ENCODE results near the gene FARSA.

DNA sequence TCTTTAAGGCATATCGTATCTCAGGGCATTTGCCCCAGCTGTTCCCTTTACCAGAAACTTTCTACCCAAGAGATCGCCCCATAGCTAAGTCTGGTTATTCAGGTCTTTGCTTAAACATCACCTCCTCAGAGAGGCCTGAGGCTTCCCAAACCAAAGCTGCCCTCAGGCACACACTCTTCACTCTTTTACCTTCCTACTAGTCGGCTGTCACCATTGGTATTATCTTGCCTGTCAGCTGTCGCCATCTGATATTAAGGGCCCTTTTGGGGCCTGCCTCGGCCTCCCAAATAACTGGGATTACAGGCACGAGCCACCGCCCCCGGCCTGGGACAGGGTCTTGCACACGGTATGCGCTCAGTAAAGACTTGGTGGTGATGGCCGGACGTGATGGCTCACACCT, 22.5 kb upstream of the FARSA start:
- TF ChIP-seq EZH2phosphoT487 (IDR thresholded peaks at IDR 0.05; ENCODE audit: insufficient read depth, low read depth): no peak
- TF ChIP-seq EZH2 (IDR thresholded peaks at IDR 0.05; ENCODE audit: insufficient read depth, poor library complexity, severe bottlenecking): no peak

Data from GM23248 (cell line).